ENCODE results near the gene PRR5L.
"Not testable (repeated sequence)": the region's sequence is repeated elsewhere in the genome, so short reads cannot be mapped to it uniquely, and the experiment has no call there.

The PRR5L gene

GRCh38 chr11:36281850-36282249, 14.2 kb upstream of the PRR5L start:
- DNase-seq: no peak

GRCh38 chr11:36282926-36283325, 13.2 kb upstream of the PRR5L start:
- no peak for DNase-seq

GRCh38 chr11:36288442-36289225, 7.5 kb upstream of the PRR5L start:
- no peak for DNase-seq

GRCh38 chr11:36289226-36289852, 6.7 kb upstream of the PRR5L start, which contains the start of gene COMMD9:
TSS of gene COMMD9 (minus strand) at chr11:36289424. CDS start at chr11:36289412, 12 bp downstream.
- DNase-seq: peak; percentile 86

GRCh38 chr11:36292311-36292722, 3.8 kb upstream of the PRR5L start:
- no peak for DNase-seq

- DNase-seq: no peak
Observed at GRCh38 chr11:36296884-36297543, 926 bp downstream of the PRR5L start.

GRCh38 chr11:36300650-36301049, 4.6 kb downstream of the PRR5L start:
- no peak for DNase-seq

GRCh38 chr11:36304351-36304750, 8.3 kb downstream of the PRR5L start:
- no peak for DNase-seq

GRCh38 chr11:36305047-36305446, 9.0 kb downstream of the PRR5L start:
- DNase-seq: no peak

- DNase-seq: no peak
Observed at GRCh38 chr11:36306888-36307287, 10.8 kb downstream of the PRR5L start.

- no peak for DNase-seq
Observed at GRCh38 chr11:36308577-36308976, 12.5 kb downstream of the PRR5L start.

GRCh38 chr11:36309779-36310178, 13.7 kb downstream of the PRR5L start:
- no peak for DNase-seq

GRCh38 chr11:36311926-36312595, 16.0 kb downstream of the PRR5L start:
- no peak for DNase-seq

GRCh38 chr11:36312611-36313472, 16.8 kb downstream of the PRR5L start:
- no peak for DNase-seq

GRCh38 chr11:36313750-36314433, 17.8 kb downstream of the PRR5L start:
- DNase-seq: no peak

GRCh38 chr11:36314434-36314767, 18.3 kb downstream of the PRR5L start:
- no peak for DNase-seq

GRCh38 chr11:36316049-36316448, 20.0 kb downstream of the PRR5L start:
- DNase-seq: no peak

- DNase-seq: no peak
Observed at GRCh38 chr11:36317992-36318391, 21.9 kb downstream of the PRR5L start.

GRCh38 chr11:36324956-36325355, 28.9 kb downstream of the PRR5L start:
- not testable (repeated sequence) for DNase-seq

GRCh38 chr11:36325403-36325802, 29.3 kb downstream of the PRR5L start:
- DNase-seq: not testable (repeated sequence)

GRCh38 chr11:36326524-36327419, 30.7 kb downstream of the PRR5L start:
- no peak for DNase-seq

Measured in effector CD8-positive, alpha-beta T cell (primary cell).